Transverse colon (tissue), 4 donors: ENCODE data around the gene PACSIN1.

Experiments used
- EP300 ChIP-seq: sonication (generic); formaldehyde crosslinking; IDR thresholded peaks from one replicate; pipeline ENCODE4 v1.6.1; 2017; ENCODE audit warnings: antibody characterized with exemption, low read depth
- POLR2AphosphoS5 ChIP-seq, 3 donors: sonication (generic); formaldehyde crosslinking; IDR thresholded peaks; one replicate each; pipeline ENCODE4 v1.6.1; 2016; ENCODE audit warnings: antibody characterized with exemption in 3 of 3
- TF ChIP-seq, protein P1 (sequence below), 5 experiments: fragments of 200-600 bp in 3 of 5; fragments of 450-650 bp in 2 of 5; sonication (generic) in 3 of 5; IDR thresholded peaks; 1 replicate in 2 of 5; 2 replicates in 3 of 5; pipeline ENCODE4 v1.5.1; 2016 to 2017; ENCODE audit warnings: antibody characterized with exemption in 5 of 5, inconsistent platforms in 3 of 5, mild to moderate bottlenecking in 2 of 5, moderate library complexity in 1 of 5

DNA sequence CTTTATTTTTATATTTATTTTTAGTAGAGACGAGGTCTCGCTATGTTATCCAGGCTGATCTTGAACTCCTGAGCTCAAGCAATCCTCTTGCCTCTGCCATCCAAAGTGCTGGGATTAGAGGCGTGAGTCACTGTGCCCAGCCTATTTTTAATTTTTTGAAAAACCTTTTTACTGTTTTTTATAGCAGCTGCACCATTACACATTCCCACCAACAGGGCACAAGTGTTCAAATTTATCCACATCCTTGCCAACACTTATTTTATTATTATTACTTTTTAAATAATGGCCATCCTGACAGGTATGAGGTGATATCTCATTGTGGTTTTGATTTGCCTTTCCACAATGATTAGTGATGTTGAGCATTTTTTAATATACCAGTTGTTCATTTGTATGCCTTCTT lies 42.5 kb downstream of the PACSIN1 start:
- TF ChIP-seq, protein P1, sequence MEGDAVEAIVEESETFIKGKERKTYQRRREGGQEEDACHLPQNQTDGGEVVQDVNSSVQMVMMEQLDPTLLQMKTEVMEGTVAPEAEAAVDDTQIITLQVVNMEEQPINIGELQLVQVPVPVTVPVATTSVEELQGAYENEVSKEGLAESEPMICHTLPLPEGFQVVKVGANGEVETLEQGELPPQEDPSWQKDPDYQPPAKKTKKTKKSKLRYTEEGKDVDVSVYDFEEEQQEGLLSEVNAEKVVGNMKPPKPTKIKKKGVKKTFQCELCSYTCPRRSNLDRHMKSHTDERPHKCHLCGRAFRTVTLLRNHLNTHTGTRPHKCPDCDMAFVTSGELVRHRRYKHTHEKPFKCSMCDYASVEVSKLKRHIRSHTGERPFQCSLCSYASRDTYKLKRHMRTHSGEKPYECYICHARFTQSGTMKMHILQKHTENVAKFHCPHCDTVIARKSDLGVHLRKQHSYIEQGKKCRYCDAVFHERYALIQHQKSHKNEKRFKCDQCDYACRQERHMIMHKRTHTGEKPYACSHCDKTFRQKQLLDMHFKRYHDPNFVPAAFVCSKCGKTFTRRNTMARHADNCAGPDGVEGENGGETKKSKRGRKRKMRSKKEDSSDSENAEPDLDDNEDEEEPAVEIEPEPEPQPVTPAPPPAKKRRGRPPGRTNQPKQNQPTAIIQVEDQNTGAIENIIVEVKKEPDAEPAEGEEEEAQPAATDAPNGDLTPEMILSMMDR (IDR thresholded peaks at IDR 0.05) = no peak
- TF ChIP-seq POLR2AphosphoS5 (IDR thresholded peaks at IDR 0.05) = no peak
- TF ChIP-seq EP300 = no peak
